Measurements from ENCODE around the gene SPATS2L.

Gene SPATS2L

DNA sequence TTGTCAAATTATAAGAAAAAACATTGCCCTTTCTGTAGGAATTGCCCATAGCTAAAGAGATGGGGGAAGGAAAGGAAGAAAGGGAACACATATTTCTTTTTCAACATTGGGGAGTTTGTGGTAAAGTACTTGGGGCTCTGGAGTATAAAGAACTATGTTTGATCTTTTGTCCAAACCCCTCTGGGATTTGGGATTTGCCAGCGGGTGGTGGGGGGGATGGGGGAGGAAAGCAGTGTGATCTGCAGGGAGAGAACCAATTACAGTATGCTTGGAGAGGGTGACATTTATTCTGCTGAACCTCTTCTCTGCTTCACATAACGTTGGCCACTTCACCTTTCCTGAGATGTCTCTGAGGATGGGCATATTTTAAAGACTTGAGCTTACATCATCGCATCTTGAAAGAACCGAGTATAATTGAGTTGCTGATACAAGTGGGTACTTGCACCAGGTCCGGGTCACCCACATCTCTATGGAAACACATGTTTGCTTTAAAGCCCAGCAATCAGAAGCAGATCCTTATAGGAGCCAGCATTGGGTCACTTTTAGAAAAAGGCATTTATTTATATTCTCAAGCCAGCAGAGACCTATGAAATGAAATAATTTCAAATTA, 73.1 kb downstream of the SPATS2L start:
- ATAC-seq: no peak

DNA sequence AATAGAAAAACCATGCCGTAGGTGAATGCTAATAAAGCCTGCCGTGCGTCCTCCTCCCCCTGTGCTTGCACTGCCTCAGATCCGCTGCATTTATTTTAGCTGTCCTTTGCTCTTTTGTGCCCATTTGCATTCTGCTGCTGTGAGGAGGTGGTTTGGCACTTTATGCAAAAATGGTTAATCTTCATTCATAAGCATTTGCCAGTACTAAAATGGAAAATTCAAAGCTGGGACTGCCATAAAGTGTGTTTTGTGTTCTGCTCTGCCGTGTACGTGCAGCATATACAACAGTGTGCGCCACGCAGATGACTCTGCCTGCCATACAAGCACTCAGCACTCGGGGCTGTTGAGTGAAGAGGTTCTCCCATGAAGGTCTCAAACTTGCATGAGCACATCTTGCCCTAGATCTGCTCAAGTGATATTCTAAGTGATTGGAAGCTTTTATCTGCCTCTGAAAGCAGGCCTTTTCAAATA, 73.6 kb downstream of the SPATS2L start:
- peak; percentile 28 to 37 for ATAC-seq

DNA sequence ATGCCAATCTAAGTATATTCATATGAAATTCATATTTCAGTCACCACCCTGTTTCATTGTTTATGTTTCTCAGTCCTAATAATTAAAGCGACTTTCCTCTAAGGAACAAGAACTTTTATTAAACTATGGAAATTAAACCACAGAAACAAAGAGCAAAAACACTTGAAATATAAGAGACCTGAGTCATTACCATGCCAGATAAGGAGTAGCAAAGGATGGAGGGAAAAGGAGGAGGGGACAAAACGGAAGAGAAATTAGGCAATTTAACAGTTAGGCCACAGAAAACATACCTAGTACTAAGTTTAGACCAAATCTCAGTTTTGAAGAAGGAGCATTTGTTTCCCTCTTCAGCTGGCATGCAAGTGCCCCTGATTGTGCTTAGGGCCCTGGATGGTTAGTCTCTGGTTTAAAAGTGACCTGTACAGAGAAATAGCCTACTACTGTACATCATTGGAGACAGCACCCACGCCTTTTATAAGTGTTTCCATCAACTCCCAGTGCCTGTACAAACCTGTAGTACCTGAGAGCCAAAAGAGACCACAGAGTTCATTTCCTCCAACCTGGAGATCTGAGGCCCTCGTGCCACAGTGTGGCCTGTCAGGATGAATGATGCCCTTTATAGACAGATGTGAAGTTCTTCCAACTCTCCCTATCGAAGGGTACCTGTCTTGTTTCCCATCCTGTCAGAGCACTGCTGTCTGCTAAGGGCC, 74.5 kb downstream of the SPATS2L start:
- ATAC-seq: no peak

DNA sequence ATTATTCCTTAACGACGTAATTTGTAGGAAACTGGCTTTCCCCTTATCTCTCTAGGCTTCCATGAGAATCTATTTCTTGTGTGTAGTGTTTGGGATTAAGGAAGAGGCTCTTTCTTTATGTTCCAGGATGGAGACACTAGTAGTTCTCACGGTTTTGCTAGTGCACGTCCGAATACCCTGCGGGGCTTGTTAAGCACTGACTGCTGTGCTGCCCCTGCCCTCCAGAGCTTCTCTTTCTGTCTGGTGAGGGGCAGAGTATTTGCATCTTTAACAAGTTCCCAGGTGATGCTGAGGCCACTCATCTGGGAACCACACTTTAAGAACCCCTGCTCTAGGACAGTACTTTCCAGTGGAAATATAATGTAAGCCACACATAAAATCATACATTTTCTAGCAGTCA, 76.4 kb downstream of the SPATS2L start:
- no peak for ATAC-seq

DNA sequence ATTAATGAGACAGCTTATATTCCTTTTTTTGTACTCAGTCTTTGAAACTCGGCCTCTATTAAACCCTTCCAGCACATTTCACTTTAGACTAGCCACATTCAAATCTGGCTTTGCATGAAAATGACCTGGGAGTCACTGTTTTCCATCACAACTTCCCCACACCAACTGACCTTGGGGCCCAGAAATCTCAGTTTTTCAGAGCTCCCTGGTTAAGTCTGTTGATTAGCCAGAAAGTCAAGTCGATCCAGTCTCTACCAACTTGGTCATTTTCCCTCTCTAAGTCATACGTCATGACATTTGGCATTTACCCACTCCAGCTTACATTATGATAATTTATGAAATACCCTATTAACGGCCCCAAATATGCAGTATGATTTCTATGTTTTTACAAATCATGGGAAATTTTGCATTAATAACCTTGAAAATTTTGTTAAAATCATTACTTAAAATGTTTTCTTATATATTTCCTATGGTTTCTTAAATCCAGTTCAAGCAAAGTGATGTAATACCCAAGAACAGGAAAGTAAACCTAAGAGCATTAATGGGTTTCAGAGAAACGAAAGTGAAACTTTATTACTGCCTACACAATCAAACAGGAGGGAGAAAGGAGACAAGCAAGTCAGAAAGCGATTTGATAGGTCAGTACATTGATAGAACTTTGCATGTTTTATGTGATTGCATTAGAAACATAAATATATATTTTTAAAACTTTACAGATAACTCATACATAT, 77.1 kb downstream of the SPATS2L start:
- ATAC-seq: peak; percentile 76 to 80

DNA sequence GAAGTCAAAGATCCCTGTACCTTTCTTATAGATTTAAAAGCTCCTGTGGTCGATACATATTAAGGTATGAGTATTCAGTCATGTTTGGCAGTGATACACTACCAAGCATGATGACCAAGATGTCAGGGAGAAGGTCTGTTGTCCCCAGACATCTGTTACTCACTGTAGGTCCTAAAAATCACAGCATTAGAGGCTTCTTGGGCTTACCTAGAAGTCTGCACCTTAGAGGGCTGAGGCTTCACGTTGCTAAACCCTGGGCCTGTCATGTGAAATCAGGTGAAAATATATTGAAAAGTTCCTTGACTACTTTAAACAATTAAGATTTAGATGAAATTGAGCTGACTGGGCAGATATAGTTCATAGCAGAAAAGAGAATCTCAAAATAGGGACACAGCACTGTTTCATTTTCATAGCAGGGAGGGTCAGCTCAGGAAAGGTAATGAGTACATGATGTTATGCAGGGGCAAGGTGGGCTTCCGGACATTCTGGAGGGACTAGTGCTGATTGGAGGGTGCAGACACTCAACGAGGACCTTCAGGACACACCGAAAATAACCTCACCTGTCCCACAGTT, 78.7 kb downstream of the SPATS2L start:
- no peak for ATAC-seq

DNA sequence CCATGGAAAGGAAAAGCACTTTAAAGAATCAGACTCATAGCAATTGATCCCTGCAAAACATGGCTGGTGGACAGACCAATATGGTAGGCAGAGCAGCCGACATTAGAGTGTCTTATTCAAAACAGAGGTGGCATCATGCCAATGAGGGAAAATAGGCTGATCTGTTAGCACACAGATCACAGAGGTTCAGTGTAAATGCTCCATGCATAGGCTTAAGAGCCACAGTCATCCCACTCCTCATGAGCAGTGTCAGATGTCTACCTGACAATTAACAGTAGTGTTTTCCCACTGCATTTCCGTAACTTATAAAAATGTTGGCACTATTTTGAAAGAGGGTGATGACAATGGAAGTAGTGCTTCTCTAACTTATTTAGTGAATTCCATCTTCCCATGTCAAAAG, 86.7 kb downstream of the SPATS2L start:
- no peak for ATAC-seq

DNA sequence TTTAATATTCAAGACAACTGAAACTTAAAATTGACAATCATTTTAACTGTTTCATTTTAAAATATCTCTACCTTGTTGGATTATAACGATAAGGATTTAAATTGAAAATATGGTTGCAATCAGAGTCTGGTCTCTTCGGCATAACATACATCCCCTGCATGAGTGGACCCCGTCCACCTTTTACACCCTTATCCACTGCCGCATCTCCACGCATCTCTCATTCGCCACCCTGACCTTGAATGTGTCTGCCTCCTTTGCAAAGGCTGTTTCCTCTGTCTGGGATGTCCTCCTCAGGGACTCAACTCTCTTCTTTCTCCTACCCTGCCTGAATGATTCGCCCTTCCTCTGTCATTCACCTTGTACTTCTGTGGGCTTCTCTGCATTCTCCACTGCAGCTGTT, 87.6 kb downstream of the SPATS2L start:
- no peak for ATAC-seq

DNA sequence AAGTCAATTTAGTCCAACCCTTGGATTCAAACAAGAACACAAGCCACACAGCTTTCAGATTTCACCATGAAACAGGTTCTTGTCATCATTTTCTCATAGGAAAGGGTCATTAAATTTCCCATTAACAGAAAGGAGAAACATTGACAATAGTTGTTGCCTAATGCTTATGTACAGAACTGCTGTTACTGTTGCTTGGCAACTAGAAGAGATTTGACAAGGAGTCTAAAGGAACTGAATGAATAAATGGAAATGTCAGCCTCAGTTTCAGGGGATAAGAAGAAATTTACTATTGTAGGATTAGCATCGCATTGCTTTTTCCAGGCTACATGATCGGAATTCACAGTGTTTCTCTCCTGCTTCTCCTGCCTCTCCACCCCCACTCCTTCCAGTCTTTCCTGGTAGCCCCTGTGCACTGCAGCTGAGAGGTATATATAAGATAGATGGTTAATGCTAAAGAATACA, 90.3 kb downstream of the SPATS2L start:
- no peak for ATAC-seq

DNA sequence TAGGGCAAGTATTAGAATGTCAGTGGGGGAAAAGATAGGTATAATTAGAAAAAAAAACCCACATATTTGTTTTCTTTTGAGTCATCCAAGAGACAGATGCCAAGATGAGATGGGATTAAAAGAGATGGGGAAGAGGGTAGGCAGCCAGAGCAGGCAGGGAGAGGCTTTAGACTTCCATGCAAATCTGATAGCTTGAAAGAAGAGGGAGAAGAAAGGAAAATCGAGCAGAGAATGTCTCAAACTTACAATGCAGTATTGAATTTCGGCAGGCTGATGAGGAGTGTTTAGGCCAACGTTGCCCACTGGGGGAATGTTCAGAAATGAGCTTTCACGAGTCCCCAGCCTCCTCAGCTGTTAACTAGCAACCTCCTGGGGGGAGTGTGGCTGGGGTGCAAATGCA, 91.3 kb downstream of the SPATS2L start:
- ATAC-seq: no peak

DNA sequence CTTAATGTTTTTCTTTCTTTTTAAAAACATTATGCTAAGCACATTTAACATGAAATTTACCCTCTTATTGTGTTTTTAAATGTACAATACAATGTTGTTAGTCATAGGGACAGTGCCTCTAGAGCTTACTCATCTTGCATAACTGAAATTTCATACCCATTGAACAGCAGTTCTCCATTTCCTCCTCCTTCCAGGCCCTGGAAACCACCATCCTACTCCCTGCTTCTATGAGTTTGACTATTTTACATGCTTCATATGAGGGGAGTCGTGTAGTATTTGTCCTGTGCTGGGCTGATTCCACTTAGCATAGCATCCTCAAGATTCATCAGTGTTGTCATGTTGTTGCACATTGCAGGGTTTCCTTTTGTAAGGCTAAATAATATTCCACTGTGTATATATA, 92.6 kb downstream of the SPATS2L start:
- peak; percentile 25 to 41 for ATAC-seq

DNA sequence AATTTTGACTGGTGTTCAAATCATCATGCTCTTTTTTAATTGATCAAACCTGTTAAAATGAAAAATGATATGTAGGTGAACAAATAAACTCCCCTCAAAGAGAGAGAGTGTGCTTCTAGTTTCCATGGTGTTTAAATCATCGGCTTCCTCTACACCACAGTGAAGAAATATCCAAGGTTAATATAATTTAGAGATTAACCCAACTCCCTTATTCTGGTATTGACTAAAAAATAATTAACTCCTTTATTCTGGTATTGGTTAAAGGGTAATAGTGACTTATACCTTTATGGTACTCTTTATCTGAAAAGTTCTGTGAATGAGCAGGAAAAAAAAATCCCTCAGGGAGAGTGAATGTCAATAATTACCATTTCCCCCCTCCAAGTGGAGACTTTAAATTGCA, 93.1 kb downstream of the SPATS2L start:
- no peak for ATAC-seq

DNA sequence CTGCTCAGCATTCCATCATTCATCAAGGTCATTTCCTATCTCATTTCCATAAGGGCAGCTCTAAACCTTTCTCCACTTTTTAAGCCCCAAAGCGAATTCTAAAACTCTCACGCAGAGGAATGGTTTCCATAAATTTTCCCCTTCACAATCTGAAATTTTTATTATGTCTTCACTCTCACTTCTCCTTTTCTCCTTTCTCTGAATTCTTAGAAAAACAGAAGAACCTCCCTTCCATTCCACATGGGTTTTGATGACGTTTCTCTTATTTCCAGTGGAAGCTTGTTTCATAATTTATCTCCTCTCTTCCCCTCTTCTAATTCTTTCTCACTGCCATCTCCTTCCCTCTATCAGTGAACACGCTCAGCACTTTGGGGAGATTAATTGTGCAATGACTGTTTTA, 97.3 kb downstream of the SPATS2L start:
- no peak for ATAC-seq

DNA sequence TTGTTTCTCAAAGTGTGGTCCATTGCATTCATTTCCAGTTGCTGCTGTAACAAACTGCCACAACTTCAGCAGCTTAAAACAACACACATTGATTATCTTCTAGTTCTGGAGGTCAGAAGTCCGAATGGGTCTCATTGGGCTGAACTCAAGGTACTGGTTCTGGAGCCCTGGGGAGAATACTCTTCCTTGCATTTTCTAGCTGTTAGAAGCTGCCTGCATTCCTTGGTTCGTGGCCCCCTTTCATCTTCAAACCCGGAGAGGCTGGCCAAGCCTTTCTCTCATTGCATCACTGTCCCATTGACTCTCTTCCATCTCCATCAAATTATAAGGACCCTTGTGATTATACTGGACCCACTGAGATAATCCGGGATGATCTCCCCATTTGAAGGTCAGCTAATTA, 98.1 kb downstream of the SPATS2L start:
- no peak for ATAC-seq

DNA sequence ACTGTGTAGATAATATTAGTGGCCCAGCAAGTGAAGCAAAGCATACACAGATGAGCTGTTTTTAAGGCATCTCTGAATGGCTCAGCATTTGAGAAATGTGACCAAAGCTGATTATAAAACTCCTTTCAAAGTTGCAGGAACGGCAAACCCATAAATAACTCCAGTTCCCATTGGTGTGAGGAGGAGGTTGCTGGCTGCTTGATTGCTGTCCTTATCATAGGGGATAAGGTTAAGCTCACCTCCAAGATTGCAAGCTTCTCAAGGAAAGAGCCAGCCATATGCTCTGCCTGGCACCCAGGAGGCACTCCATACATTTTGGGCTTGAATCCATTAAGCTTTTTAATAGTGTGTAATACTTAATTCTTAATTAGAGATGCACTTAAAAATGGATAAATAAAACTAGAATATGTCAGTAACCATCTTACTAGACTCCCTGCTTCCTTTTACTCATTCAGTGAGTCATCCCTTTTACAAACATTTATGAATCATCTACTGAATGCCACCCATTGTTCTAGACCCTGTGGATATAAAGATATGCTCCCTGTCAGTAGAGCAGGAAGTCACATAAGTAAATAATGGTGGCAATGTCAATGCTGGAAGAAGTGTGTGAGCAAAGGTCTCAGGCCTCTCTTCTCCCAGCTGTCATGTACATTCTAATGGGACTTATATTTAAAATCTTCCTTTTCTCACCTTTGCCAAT, 99.3 kb downstream of the SPATS2L start:
- peak; percentile 97 to 99 for ATAC-seq

DNA sequence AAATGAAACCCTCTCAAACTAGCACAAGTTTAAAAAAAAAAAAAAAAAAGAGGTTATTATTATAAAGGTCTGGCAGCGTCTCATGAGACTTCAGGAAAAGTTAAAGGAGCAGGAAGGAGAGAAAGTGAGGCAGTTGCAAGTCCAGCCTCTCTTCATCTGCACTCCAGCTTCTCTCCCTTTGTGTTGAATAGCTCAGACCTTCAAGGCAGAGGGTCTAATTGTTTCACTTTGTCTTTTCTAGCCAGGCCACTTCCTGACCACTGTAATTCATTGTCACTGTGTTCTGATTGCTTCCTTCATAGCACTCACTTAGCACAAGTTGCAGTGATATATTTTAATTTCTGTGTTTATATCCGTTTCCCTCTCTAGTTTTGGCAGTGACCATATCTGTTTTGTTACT, 99.9 kb downstream of the SPATS2L start:
- ATAC-seq: no peak

DNA sequence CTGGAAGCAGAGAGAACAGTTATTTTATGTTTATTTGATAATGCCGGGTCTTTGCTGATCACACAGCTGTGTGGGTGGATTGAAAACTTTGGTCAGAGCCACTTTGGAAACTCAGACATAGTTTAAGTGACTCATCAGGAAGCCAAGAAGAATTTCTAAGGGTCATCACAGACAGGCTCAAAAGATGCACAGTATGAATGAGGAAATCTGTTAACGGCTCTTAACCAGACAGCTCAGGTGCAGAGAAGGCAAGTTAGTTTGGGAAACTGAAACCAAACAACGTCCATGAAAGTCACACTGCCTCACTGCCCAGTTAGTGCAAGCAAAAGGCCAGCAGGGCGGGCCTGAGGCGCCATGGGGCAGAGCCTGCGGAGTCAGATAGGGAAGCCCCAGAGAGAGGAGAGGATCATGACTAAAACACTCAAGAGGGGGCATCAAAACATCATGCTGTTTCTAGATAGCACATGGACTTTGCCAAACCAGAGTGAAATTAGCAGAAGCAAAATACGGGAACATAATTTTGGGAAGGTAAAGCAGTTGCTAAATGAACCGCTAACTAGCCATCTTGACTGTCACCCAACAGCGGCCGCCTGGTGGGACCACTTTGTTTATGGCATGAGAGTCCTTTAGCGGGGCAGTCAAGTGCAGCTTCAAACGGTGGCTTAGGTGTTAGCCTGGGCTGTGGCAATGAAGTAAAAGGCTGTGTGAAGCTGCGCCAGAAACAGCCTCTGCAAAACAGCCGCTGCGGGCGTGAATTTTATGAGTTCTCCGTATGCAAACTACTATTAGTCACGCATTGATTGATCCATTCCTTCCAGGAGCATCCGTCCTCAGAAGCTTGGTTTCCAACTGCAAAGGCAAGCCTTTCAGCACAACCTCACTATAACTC, 102.2 kb downstream of the SPATS2L start:
- ATAC-seq: no peak

DNA sequence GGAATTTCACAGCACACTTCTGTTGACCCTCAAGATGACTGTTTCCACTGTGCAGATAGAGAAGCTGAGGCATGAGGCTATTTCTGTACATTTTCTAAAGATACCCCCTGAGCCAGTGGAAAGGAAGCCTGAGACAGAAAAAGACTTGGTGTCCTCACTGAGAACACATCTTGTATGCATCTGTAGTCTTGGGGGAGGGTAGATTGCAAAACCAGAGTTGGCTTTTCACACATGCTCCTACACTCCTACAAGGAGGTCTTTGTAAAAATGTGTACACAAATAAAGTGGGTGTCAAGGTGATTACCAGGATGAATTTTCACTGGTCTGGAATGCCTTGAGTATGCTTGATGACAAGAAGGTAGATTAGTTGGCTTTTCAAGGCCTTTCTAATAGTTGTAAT, 105.3 kb downstream of the SPATS2L start:
- ATAC-seq: no peak

DNA sequence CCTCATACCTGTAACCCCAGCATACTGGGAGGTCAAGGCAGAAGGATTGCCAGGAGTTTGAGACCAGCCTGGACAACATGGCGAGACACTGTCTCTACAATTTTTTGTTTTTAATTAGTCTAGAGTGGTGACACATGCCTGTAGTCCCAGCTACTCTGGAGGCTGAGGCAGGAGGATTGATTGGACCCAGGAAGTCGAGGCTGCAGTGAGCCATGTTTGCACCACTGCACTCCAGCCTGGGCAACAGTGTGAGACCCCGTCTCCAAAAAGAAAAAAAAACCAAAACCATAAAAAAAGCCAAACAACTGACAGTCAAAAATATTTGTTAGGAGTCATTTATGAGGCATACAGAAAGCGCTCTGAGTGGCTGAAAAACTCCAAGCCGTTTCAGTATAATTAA, 107.9 kb downstream of the SPATS2L start:
- ATAC-seq: no peak

DNA sequence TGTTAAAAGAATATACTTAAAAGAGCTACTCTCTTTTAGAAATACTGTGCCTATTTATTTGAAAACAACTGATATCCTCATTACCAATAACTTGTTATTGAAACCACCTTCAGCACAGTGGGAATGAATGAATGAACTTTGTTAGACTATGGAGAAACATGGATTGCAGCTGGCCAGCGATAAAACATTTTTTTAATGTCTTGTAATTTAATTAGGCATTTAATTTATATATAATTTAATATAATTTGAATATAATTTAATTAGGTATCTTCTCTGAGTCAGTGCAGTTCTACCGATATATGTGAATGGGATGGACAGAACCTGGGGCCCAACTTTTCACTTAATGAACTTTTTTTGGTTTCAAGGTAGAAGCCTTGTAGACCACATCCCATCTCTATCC, 109.0 kb downstream of the SPATS2L start:
- no peak for ATAC-seq

DNA sequence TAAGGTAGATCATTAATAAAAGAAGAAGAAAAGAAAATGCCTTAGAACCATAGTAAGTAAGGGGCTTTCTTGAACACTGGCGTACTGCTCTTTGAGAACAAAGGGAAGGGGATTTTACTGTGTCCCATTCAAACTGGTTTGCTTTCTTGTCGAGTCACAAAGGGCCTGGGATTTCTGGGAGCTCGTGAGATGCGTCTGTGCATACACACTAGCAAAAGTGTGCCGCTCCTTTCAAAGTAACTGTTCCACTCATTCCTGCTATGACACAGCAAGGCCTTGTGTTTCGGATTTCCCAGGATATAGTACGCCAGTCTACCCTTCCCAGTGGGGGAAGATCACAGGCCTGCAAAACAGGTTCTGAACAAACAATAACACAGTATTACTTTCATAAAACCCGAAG, 110.4 kb downstream of the SPATS2L start:
- no peak for ATAC-seq

DNA sequence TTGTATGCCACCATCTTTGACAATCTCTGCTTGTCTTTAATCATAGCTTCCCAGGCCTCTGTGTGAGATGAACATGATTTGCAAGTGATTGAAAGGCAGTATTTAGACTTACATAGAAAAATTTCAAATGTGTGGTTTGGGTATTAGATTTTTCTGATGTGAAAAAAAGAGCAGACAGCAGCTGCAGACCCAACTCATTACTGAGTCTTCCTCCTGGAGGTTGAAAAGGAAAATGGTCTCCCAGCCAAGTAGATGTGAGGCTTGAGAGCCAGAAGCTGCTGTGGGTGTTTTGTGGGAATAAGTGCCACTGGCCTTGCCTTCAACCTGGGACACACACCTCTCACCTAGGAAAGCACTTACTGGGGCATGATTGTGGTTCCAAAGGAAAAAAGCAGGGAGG, 110.9 kb downstream of the SPATS2L start:
- no peak for ATAC-seq

Data from activated CD4-positive, CD25-positive, alpha-beta regulatory T cell treated with anti-CD3 and anti-CD28 coated beads, Interleukin-2, amount 50 U/mL, for 24 hours (primary cell).